T-helper 2 cell (primary cell): ENCODE measurements around the gene KCNJ10.

ENCODE experiments used
- DNase-seq, 5 experiments: peaks; one replicate each; pipeline versions ENCODE4 v3.0.0 to v3.0.0-alpha.2; 2012 to 2022

Gene KCNJ10

DNA sequence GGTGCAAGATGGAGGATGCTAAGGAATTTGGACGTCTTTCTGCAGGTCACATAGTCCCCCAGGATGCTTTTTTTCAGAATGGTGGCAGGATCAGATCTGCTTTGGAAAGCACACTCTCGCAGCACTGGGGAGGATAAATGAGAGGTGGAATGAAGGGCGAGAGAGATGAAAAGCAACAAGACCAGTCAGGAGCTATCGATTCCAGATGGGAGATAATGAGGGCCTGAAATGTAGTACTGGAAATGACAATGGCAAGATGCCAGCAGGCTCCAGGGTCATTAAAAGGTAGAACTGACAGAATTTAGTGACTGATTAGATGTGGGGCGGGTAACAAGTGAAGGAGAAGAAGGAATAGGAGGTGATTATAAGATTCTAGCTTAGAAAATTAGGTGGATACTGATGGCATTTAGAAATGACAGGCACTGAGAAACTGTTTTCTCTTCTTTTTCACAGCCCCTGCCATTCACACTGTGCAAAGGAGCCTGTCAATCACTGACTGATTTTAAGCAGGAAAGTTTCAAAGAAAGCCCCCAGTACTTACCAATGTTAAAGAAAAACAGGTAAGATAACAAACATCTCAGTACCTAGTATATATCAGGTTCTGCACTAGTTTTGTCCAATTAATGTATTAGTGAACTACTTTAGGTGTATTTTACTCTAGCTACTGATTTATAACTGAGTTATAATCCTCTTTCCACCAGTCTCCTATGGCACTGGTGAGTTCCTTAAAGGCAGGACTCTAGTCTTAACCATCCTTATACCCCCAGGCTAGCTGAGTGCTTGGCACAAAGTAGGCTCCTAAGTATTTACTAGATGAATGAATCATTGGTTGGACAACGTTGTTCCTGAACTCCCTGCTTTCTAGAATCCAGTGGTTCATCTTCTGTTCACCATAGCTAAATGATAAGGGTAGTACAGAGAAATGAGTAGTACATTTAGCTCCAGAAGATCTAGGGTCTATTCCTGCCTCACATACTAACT is 47.3 kb downstream of the KCNJ10 start:
- no peak for DNase-seq

DNA sequence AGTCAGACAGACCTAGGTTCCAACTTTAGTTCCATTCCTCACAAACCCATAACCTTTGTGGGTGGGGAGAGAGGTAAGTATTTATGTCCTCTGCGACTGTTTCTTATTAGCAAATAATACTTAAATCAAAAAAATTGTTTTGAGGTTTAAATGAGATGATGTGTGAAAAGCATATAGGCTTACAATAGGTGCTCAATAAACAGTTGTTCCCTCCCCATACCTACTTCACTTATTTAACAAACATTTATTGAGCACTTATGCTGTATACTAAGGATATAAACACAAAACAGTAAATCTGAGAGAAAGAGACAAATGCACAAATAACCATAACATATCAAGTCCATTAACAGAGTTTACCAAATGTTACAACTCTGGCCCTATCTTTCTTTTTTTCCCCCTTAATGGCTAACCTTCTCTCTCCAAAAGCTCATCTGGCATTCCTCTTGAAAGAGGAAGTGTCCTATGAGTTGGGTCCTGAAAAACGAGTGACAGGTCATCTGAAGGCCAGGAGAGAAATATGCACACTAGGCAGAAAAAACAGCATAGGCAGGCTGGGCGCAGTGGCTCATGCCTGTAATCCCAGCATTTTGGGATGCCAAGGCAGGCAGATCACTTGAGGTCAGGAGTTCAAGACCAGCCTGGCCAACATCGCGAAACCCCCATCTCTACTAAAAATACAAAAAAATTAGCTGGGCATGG is 48.4 kb downstream of the KCNJ10 start:
- DNase-seq, result no peak

DNA sequence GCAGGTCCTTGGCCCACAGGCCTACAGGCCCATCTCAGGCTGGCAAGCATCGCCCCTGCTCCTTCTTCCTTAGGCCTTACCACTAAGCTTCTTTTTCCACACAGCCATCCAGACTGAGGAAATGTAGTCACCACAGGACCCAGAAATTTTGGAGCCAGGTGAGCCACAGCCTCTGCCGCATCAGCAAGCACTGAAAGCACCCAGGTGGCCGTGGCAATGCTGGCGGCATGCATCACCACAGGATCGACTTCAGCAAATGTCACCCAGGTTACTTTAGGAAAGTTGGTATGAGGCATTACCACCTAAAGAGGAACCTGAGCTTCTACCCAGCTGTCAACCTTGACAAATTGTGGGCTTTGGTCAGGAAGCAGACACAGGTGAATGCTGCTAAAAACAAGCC is 49.8 kb downstream of the KCNJ10 start:
- no peak for DNase-seq

DNA sequence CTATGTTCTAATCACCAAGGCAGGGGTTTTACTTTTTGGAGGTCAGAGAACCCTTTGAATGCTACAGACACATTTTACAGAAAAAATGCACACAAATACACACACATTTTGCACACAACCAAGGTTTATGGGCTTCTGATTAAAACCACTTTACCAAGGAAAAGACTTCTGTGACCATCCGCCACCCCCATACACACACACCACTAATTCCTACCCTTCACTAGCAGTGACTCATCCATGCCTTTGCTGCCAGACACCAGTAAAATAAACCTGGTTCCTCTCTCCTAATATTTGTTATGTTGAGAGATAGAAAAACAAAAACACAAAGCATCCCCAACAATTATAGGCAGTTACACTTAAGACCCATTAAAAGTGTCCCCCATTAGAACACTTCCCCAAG is 51.1 kb downstream of the KCNJ10 start:
- DNase-seq, result peak in 1 of 5 experiments; percentile 67

DNA sequence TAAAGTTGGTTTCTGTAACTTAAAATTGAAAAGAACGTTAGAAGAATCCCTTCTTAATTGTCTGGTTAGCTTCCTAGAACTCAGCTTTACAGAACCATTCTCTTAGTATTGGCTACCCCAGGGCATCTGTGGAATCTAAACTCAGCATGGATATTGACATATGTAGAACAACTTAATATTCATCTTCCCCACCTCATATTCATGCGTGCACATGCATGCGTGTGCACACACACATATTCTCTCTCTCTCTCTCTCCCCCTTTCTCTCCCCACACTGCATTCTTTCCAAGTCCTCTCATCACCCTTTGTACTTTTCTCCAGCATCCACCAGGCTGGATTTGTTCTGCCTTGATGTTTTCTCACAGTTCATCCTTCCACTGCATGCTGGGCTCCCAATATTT is 51.6 kb downstream of the KCNJ10 start:
- DNase-seq, result no peak

DNA sequence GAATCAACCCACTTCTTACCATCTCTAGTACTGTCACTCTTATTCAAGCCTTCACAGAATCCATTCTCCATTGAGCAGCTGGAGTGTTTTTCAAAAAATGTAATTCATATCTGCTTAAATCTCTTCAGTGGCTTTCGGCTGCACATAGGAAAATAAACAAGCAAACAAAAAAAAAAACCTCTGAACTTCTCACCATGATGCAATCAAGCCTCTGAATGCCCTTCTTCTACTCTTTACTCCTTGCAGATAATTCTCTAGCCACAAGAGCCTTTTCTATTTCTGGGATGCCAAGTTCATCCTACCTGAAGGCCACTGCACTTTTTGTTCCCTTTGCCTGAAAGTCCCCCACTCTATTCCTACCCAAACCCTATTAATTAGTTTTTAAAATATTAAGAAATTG is 52.4 kb downstream of the KCNJ10 start:
- DNase-seq, result no peak

DNA sequence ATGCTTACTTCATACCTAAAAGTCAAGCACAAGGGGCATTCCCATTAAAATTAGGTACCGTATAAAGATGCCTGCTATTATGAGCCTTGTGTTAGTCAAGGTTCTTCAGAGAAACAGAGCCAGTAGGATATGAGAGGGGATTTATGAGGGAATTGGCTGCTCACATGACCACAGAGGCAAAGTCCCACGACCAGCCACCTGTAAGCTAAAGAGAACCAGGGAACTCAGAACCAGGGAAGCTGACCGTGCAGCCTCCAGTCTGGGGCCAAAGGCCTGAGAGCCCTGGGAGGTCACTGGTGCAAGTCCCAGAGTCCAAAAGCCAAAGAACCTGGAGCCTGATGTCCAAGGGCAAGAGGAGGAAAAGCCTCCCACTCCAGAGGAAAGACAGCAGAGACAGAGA is 58.2 kb downstream of the KCNJ10 start:
- DNase-seq, result no peak

DNA sequence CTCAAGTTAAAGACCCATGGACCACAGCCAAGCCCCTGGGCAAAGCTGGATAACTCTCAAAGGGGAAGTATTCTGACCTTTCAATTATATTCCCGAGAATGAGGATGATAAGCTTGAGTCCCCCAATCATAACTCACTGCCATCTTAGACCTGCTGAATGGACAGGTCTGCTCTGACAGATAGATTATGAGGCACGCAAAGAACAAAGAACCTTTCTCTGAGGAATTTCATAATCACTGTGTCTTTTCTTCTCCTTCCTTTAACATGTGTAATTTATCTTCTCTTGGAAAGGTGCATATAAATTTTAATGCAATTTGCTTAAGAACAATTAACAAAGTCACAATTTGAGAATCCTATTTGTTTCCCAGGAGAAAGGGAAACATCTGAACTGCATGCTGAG is 60.2 kb downstream of the KCNJ10 start:
- DNase-seq, result no peak

DNA sequence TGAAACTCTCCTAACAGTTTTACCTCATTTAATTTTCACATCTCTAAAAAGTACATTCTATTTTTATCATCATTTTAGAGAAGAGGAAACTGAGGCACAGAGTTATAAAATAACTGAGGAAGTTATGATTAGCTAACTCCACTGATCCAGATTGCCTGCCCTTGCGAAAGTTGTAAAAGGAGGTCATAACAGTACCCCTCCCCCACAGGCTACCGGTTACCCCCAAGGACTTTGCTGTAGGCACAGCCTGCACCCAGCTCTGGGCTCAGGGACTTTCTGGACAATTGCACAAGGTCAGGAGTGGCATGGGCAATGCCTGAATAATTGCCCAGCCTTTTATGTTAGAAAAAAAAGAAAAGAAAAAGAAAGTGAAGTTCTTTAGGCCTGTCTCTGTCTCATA is 60.9 kb downstream of the KCNJ10 start:
- DNase-seq, result no peak

DNA sequence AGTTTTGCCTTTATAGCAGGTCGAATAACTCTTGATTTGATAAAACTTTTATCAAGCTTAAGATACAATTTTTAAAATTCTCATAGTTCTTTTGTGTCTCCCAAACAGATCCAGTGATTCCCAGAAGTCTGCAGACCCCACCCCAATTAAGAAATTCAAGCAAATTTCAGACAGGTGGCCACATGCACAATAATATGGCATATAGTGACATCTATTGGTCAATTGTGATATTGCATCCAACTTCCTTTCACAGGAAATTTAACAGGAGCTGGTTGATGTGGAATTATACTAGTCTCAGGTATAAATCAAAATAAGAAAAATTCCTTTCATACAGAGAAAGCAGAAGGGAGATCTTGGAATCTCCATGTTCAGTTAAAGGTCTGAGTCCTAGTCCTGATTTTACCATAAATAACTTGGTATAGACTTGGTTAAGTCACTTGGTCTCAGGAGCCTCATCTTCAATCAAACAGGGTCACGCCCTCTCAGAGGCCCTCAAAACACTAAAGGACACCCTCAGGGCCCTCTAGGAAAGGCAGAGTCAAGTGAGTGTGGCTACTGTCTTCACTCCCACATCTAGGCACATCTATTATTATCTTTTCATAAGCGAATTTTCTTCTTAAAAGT is 62.3 kb downstream of the KCNJ10 start:
- peak in 2 of 5 experiments; percentile 11 to 19 for DNase-seq

DNA sequence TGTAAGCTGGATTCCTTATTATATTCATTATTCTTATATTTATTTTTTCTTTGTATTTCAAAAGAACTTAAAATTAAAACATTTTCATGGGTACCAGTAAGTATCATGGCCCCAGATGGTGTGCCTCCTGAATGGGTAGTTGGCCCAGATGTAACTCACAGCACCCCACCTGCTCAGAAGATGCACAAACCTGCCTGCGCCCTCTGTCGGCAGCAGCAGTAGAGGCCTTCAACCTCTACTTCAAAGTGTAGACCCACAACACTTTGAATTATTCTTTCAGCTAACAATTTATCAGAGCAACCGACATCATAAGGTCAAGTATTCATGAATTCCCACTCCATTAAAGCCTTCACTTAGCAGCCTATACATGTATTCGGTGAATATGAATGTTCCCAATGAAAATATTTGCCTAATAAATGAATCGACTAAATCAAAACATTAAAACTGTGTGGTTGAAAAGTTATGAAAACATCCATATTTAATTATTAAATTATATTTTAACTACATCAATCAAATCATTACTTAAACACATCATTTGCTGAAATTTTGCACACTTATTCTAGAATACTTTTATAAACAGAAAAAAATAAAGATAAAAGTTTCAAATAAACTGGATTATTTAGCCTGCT is 63.5 kb downstream of the KCNJ10 start:
- DNase-seq, result peak; percentile 34 to 83 (median 60)

DNA sequence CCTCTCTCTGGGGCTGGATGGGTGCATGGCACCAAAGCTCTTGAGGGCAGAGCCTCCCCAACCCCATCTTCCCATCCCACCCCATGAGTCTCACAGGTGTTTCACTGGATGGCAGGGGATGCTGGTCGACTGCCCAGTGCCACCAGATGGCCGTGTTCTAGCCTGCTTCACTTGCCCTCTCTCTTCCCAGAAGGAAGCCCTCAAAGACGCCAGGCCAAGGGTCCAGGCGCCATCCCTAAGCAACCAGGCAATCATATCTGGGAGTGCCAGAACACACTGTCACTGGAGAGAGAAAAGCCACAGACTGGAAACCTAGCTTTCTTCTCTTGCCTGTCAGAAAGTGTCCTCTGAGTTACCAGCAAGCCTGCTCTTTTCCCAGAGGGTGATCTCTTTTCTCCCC is 64.9 kb downstream of the KCNJ10 start:
- DNase-seq, result no peak

DNA sequence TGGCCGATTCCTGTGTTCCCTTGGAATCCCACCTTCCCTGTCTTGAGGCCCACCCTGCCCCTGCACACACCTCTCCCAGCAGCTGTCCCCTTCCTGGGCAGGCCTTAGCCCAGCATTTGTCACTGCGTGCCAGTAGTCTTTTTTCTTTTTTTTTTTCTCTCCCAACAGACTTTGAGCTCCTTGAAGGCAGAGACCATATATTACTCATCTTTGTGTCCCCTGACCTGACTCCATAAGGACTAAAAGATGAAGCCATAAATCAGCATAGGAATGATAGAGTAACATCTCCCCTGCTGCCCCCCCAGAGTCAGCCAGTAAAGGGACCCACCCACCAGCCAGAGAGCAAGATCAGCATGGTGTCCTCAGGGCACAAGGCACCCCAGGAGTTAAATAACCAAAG is 65.5 kb downstream of the KCNJ10 start:
- DNase-seq, result no peak

DNA sequence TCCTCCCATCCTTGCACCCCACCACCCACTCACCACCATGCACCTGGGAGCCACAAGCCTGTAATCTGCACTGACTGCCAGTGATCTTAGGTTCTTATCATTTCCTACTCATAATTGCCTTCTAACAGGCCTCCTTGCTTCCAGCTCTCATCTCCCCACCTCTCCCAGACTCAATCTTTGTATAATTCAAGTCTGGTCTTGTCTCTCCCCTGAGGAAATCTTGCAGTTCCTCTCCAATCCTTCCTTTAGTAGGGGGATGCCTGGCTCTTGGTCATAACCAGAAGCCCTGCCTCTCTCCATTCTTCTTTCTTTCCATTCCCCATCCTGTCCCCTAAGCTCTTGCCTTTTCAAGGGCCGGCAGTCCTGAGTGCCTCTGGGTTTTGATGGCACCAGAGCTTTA is 66.0 kb downstream of the KCNJ10 start:
- no peak for DNase-seq

DNA sequence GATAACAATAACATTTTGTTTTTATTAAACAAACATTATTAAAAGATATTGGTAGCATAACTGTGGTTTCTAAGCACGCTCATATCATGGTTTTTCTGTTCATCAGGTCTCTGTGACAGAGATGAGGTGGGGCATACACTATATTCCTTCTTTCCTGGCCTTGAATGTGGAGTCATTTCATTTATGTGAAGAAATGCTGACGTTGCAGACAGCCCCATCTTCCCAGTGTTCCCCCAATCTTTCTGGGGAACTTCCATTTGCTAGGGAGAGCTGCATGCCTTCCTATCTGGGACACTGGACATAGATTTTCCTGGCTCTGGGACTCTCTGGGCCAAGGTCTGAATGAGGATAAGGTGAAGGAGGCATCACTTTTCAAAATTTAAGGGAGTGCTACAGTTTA is 68.5 kb downstream of the KCNJ10 start:
- DNase-seq, result no peak

DNA sequence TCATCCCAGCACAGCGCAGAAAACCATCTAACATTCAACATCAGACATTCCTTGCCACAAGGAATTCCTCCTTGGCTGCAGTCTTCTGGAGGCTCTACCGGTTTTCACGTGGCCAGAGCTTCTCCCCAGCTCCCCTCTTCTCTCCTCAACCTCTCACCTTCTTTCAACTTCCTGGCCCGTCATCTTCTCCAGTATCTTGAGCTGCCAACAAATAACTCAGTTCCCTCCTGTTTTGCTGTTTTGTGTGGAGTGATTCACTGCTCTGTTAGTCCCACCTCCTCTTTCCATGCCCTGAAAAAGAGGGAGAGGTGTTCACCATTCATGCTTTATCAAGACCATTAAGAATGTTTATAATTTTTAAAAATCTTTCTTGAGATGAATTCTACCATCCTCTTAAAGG is 70.8 kb downstream of the KCNJ10 start:
- DNase-seq, result no peak

DNA sequence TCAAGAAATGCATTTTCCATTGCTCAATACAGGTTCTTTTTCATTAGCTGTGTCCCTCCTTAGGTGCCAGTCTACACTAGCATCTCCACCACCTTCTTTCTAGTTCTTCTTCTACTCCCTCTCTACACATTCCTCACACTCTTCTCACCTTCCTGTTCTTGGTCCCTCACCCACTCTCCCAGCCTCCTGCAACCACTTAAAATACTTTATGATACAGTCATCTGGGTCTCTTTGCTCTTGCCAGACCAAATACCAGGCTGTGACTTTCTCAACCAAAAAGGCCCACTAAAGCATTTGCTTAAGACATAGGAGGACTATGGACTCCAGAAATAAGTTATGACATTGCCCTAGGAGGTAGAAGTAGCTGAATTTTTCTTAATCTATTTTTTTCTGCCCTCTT is 73.3 kb downstream of the KCNJ10 start:
- no peak for DNase-seq

DNA sequence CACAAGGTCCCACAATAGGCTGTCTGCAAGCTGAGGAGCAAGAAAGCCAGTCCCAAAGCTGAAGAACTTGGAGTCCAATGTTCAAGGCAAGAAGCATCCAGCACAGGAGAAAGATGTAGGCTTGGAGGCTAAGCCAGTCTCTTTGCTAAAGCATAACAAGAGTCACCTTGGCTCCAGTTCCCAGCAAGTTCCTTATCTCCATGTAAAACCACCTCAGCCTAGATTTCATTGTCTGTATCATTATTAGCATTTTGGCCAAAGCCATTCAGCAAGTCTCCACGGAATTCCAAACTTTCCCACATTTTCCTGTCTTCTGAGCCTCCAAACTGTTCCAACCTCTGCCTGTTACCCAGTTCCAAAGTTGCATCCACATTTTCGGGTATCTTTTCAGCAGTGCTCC is 75.1 kb downstream of the KCNJ10 start:
- no peak for DNase-seq

DNA sequence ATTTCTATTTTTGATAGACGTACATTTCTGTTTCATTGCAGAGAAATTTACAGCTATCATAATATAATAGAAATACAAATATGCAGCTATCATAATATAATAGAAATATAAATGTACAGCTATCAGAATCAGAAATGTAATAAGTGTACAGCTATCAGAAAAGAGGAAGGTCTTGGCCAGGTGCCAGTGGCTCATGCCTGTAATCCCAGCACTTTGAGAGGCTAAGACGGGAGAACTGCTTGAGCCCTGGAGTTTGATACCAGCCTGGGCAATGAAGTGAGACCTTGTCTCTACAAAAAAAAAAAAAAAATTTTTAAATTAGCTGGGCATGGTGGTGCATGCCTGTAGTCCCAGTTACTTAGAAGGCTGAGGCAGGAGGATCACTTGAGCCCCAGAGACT is 76.0 kb downstream of the KCNJ10 start:
- no peak for DNase-seq

DNA sequence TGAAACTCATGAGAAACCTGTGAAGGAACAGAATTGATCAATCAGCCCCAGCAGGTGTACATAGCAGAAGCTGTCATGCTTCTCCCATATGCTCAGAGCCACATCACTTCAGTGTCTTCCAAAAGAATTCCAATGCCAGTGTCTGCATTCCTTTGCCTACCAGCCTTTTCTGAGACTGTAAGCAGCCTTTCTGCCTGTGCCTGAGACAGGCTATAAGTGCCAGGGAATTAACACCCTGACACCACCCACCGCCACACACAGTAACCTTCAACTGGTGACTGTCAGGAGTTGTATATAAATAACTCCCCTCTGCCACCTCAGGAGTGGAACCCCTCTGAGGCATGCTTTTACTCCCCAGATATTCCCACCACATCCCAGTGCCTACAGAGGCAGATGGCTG is 77.8 kb downstream of the KCNJ10 start:
- no peak for DNase-seq

DNA sequence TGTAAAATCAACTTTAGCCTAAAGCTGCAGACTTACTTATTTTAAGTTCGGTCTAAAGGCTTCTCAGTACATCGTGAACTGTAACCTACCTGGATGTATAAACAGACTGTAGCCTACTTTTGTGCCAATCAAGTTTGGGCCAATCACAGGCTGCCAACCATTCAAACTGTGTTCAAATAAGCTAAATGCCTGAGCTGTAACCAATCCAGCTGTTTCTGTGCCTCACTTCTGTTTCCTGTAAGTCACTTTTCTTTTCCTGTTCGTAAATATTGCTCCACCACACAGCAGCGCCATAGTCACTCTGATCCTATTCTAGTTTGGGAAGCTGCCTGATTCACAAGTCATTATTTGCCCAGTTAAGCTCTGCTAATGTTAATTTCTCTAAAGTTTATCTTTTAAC is 78.4 kb downstream of the KCNJ10 start:
- DNase-seq, result peak in 1 of 5 experiments; percentile 46

DNA sequence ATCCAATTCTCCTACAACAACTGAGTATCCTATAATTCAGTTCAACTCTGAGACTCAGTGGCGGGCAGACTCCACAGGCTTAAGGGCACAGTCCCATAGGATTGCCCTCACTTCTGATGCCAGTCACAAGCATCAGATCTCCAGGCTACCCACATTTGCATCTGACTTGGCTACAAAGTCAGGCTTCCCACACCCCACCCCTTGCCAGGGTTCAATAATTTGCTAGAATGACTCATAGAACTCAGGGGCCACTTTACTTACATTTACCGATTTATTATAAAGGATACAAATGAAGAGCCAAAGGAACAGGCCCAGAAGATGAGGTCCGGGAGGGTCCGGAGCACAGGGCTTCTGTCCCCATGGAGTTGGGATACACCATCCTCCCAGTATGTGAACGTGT is 80.0 kb downstream of the KCNJ10 start:
- DNase-seq, result no peak

DNA sequence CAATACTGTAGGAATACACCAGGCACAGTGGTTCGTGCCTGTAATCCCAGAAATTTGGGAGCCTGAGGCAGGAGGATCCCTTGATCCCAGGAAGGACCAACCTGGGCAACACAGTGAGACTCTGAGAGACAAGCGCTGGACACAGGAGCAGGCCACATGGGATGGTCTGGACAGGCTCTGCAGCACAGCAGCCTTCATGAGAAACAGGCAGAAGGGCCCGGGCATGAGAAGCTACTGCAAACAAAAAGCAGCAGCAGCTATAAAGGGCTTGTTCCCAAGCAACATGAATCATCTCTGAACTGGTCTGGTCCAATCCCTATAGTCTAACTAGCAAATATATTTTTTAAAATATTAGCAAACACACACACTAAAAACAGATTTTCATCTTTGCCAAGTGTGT is 80.4 kb downstream of the KCNJ10 start:
- DNase-seq, result no peak
